Stomach (tissue), 9 donors: Measurements from ENCODE around the gene URI1. TPM values are rescaled to one million over a fixed set of nuclear protein-coding genes. Genes with fewer than 3 reads are reported as not detected.
A peak's percentile ranks its signal among the peaks of the same experiment; 100 is the strongest.

Source experiments
- DNase-seq, 2 donors: peaks; one replicate each; pipeline versions ENCODE4 v3.0.0 to v3.0.0-alpha.2; 2013 to 2019
- H3K27ac ChIP-seq, 5 donors: fragments of 200-600 bp in 4 of 5; sonication (generic) in 4 of 5; one replicate each; pipeline ENCODE4 v1.5.1; 2013 to 2019; ENCODE audit warnings: mild to moderate bottlenecking in 1 of 5, moderate library complexity in 1 of 5
- H3K27me3 ChIP-seq, 3 donors: fragments of 200-600 bp; sonication (generic); one replicate each; pipeline ENCODE4 v1.5.1; 2017 to 2019; ENCODE audit warnings: mixed run types in 1 of 3
- H3K36me3 ChIP-seq, 4 donors: fragments of 200-600 bp; sonication (generic); 1 replicate in 3 of 4; 2 replicates in 1 of 4; pipeline ENCODE4 v1.5.1; 2016 to 2019
- H3K4me1 ChIP-seq, 4 donors: fragments of 200-600 bp; sonication (generic); one replicate each; pipeline ENCODE4 v1.5.1; 2016 to 2019
- H3K4me3 ChIP-seq, 4 donors: fragments of 200-600 bp; sonication (generic) in 3 of 4; one replicate each; pipeline ENCODE4 v1.5.1; 2016 to 2019; ENCODE audit warnings: mild to moderate bottlenecking in 1 of 4
- H3K9me3 ChIP-seq, 4 donors: fragments of 200-600 bp; sonication (generic); one replicate each; pipeline ENCODE4 v1.5.1; 2016 to 2019
- EP300 ChIP-seq: sonication (generic); formaldehyde crosslinking; IDR thresholded peaks from one replicate; pipeline ENCODE4 v1.6.1; 2017; ENCODE audit warnings: antibody characterized with exemption
- POLR2A ChIP-seq, 4 donors: fragments of 450-650 bp; IDR thresholded peaks; one replicate each; pipeline ENCODE4 v1.6.1; 2016; ENCODE audit warnings: antibody characterized with exemption in 4 of 4, control low read depth in 2 of 4, mild to moderate bottlenecking in 1 of 4, moderate library complexity in 1 of 4
- POLR2AphosphoS5 ChIP-seq, 3 donors: sonication (generic); formaldehyde crosslinking; IDR thresholded peaks; one replicate each; pipeline ENCODE4 v1.6.1; 2016; ENCODE audit warnings: antibody characterized with exemption in 3 of 3
- WGBS, 5 donors: extraction: QIAGEN DNeasy Blood & Tissue Kit in 3 of 5; methylation state at CpG; one replicate each; pipeline versions ENCODE4 v1.1.5 to v1.1.7; 2013 to 2018; 5-methylcytosine and 5-hydroxymethylcytosine counted together
- intact Hi-C: fragments of 100-400 bp; cut with DNase I; formaldehyde crosslinking; loops from one replicate; pipeline ENCODE4 v1.15.1; 2023; ENCODE audit warnings: low total_unique reads
- polyA plus RNA-seq, 3 donors: library from polyadenylated mRNA; stranded (reverse); fragments of 200-250 nt; gene quantifications; one replicate each; pipeline ENCODE4 v1.2.3, GENCODE V29; 2013
- total RNA-seq, 5 donors: library from RNA; depleted of rRNA; stranded (reverse); fragments of >200 nt; gene quantifications; one replicate each; pipeline versions ENCODE4 v1.1.0 to v1.2.3, GENCODE V29; 2014 to 2016
- TF ChIP-seq, protein P1 (sequence below), 7 experiments: fragments of 450-650 bp in 4 of 7; fragments of 200-600 bp in 3 of 7; sonication (generic) in 3 of 7; IDR thresholded peaks; one replicate each; pipeline ENCODE4 v1.5.1; 2016 to 2019; ENCODE audit warnings: antibody characterized with exemption in 7 of 7, control low read depth in 2 of 7, mild to moderate bottlenecking in 1 of 7
- donor health status: healthy with polysubstance abuse.
- donor health status: Bipolar disorder and iron deficiency.
- donor health status: healthy.

The URI1 gene
- total and polyA plus RNA-seq, 8 donors, result 19.7 to 122 (median 58.5) TPM

DNA sequence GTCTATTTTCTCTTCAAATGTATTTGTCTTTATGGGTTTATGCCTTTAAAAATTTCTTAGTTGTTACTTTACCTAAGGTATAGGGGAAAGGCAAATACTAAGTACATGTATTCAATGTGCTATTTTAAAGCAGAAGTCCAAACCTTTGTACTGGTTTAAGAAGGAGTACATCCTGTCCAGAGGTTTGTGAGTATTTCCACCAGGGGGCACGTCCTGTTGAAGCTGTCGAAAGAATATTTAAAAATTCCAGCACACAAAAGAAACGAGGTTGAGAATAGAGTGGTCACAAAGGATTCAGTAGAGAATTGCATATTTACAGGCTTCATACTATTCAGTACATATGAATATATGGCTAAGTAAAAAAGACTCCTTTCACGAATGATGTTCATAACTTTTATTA lies 59.8 kb downstream of the URI1 start:
- Histone ChIP-seq H3K27ac (no peak overlapping the region), H3K36me3 (peaks cover 0 to 16% (median 12%) of the 10 kb centered on the region in 4 donors), H3K9me3 (no peaks in the 10 kb centered on the region), H3K4me1 (peaks cover 0 to 13% (median 3%) of the 10 kb centered on the region in 4 donors), H3K4me3 (no peak overlapping the region), H3K27me3 (no peaks in the 10 kb centered on the region)
- intact Hi-C loops, result no loop called here
- 71 to 80% (median 75%) methylated on average over 4 of the region's 4 CpGs for WGBS, 5 donors
- TF ChIP-seq, protein P1, sequence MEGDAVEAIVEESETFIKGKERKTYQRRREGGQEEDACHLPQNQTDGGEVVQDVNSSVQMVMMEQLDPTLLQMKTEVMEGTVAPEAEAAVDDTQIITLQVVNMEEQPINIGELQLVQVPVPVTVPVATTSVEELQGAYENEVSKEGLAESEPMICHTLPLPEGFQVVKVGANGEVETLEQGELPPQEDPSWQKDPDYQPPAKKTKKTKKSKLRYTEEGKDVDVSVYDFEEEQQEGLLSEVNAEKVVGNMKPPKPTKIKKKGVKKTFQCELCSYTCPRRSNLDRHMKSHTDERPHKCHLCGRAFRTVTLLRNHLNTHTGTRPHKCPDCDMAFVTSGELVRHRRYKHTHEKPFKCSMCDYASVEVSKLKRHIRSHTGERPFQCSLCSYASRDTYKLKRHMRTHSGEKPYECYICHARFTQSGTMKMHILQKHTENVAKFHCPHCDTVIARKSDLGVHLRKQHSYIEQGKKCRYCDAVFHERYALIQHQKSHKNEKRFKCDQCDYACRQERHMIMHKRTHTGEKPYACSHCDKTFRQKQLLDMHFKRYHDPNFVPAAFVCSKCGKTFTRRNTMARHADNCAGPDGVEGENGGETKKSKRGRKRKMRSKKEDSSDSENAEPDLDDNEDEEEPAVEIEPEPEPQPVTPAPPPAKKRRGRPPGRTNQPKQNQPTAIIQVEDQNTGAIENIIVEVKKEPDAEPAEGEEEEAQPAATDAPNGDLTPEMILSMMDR (IDR thresholded peaks at IDR 0.05), result no peak
- TF ChIP-seq POLR2AphosphoS5 (IDR thresholded peaks at IDR 0.05) (no peak), EP300 (no peak), POLR2A (IDR thresholded peaks at IDR 0.05) (no peak)
- DNase-seq, result peak in 1 of 2 donors; percentile 11

DNA sequence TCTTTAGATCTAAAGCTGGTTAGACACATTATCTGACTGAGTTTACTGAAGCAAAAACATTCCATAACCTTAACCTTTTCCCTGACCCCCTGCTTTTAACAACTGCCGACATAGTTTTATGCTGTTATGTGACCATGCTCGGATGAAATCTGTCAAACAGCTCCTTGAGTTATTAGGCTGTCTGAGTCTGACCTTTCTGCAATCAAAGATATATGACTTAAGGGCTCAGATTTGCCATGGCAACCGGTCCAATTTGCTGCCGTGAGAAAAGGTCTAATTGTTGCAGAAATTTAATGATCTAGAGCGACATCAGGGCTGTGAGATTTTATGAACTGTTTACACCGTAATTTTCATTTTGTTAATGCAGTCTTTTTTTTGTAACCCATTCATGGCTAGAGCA lies 61.8 kb downstream of the URI1 start:
- Histone ChIP-seq H3K27me3 (no peaks in the 10 kb centered on the region), H3K4me3 (no peak overlapping the region), H3K36me3 (peaks cover 0 to 25% (median 19%) of the 10 kb centered on the region in 4 donors), H3K4me1 (peaks cover 0 to 13% (median 3%) of the 10 kb centered on the region in 4 donors), H3K27ac (no peak overlapping the region), H3K9me3 (no peaks in the 10 kb centered on the region)
- WGBS, 5 donors, result 66 to 77% (median 72%) methylated on average over 6 of the region's 6 CpGs
- intact Hi-C loops, result no loop called here
- TF ChIP-seq EP300 (no peak), POLR2A (IDR thresholded peaks at IDR 0.05) (no peak), POLR2AphosphoS5 (IDR thresholded peaks at IDR 0.05) (no peak)
- TF ChIP-seq, protein P1 (IDR thresholded peaks at IDR 0.05), result no peak
- DNase-seq, result no peak

DNA sequence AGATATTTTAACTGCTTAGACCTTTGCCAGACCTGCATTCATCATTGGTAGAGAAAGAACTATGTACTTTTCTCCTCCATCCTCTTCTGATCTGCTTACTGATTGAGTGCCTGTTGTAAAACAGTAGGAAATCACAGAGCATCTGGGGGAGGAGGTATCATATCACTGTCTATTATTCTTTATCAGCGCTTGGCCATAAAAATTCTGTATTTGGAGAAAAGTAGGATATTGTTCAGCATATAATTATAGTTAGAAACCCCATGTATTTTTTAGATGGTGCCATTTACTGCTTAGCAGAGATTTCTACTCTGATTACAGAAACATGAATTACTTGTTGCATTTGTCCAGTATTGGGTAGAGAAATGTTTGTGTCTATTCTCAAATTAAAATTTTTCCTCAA lies 62.4 kb downstream of the URI1 start:
- H3K9me3 ChIP-seq, result no peaks in the 10 kb centered on the region
- peaks cover 4 to 30% (median 24%) of the 10 kb centered on the region in 4 donors for H3K36me3 ChIP-seq
- DNase-seq, result no peak
- no peak overlapping the region for H3K4me3 ChIP-seq
- intact Hi-C loops, result no loop called here
- H3K4me1 ChIP-seq, result peaks cover 0 to 13% (median 4%) of the 10 kb centered on the region in 4 donors
- H3K27me3 ChIP-seq, result no peaks in the 10 kb centered on the region
- TF ChIP-seq POLR2A (IDR thresholded peaks at IDR 0.05), result no peak
- TF ChIP-seq EP300, result no peak
- no peak for TF ChIP-seq POLR2AphosphoS5 (IDR thresholded peaks at IDR 0.05)
- TF ChIP-seq, protein P1 (IDR thresholded peaks at IDR 0.05), result no peak
- no peak overlapping the region for H3K27ac ChIP-seq
- 96 to 100% (median 100%) methylated on average over 1 of the region's 1 CpG for WGBS, 5 donors

DNA sequence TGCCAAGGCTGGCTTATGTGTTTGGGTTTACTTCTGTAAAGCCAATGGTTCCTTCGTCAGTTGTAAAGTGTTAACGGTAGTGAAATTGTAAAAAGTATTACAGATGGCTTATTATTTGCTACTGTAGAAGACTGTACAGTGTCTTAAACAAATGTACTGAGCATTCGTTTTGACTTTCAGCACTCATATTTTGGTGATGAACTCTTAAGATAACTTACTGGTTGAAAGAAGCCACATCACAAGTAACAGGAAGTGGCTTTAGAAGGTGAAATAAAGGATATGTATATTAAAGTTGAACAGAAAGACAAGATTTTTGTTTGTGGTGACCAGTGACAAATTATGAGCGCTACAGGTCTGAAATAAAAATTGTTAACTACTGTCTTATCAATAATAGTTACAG lies 64.2 kb downstream of the URI1 start:
- peak in 1 of 2 donors; percentile 6 for DNase-seq
- TF ChIP-seq POLR2AphosphoS5 (IDR thresholded peaks at IDR 0.05) (no peak), EP300 (no peak), POLR2A (IDR thresholded peaks at IDR 0.05) (no peak)
- TF ChIP-seq, protein P1 (IDR thresholded peaks at IDR 0.05), result no peak
- peaks cover 0 to 13% (median 6%) of the 10 kb centered on the region in 4 donors for H3K4me1 ChIP-seq
- no peak overlapping the region for H3K4me3 ChIP-seq
- no peak overlapping the region for H3K27ac ChIP-seq
- H3K9me3 ChIP-seq, result no peaks in the 10 kb centered on the region
- intact Hi-C loops, result no loop called here
- H3K27me3 ChIP-seq, result no peaks in the 10 kb centered on the region
- WGBS, 5 donors, result 81 to 91% (median 85%) methylated on average over 4 of the region's 4 CpGs
- peaks cover 5 to 43% (median 35%) of the 10 kb centered on the region in 4 donors for H3K36me3 ChIP-seq
